Measurements from ENCODE around the gene GNGT1. TPM values are rescaled to one million over a fixed set of nuclear protein-coding genes. Genes with fewer than 3 reads are reported as not detected.

Gene GNGT1
- total RNA-seq, 1 experiment from 2014 or later, result 0.63 TPM

DNA sequence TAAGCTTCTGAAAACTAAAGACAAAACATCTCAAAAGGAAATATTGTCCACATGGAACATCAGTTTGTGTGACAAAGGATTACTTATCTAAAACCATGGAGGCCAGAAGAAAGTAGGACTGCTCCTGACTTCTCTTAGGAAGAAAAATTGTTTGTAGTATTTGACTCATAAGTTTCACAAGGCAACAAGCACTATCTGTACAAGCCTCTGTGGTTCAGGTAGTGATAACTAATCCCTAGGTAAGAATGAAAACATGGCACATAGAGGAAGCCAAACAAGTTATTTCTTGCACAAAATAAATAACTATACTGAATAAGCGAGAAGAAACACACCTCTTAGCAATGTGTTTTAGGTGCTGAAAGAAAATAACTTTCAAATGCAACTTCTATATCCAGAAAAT is 46.1 kb upstream of the GNGT1 start (continued):
- TF ChIP-seq, protein P1, sequence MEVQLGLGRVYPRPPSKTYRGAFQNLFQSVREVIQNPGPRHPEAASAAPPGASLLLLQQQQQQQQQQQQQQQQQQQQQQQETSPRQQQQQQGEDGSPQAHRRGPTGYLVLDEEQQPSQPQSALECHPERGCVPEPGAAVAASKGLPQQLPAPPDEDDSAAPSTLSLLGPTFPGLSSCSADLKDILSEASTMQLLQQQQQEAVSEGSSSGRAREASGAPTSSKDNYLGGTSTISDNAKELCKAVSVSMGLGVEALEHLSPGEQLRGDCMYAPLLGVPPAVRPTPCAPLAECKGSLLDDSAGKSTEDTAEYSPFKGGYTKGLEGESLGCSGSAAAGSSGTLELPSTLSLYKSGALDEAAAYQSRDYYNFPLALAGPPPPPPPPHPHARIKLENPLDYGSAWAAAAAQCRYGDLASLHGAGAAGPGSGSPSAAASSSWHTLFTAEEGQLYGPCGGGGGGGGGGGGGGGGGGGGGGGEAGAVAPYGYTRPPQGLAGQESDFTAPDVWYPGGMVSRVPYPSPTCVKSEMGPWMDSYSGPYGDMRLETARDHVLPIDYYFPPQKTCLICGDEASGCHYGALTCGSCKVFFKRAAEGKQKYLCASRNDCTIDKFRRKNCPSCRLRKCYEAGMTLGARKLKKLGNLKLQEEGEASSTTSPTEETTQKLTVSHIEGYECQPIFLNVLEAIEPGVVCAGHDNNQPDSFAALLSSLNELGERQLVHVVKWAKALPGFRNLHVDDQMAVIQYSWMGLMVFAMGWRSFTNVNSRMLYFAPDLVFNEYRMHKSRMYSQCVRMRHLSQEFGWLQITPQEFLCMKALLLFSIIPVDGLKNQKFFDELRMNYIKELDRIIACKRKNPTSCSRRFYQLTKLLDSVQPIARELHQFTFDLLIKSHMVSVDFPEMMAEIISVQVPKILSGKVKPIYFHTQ (CRISPR knock-in tag; IDR thresholded peaks at IDR 0.05), result no peak
- TF ChIP-seq PRDM15 (CRISPR knock-in tag; IDR thresholded peaks at IDR 0.05) (no peak), ZNF281 (CRISPR knock-in tag; IDR thresholded peaks at IDR 0.05) (no peak), RELA (CRISPR knock-in tag; IDR thresholded peaks at IDR 0.05; ENCODE audit: borderline replicate concordance) (no peak), ARID4B (CRISPR knock-in tag; IDR thresholded peaks at IDR 0.05; ENCODE audit: borderline replicate concordance) (no peak), NFE2L1 (CRISPR knock-in tag; IDR thresholded peaks at IDR 0.05) (no peak), CREM (CRISPR knock-in tag; IDR thresholded peaks at IDR 0.05) (no peak), TEAD1 (CRISPR knock-in tag; IDR thresholded peaks at IDR 0.05) (no peak)

GRCh38 chr7:93861325-93861949 is 44.9 kb upstream of the GNGT1 start:
- ATAC-seq (no peak), DNase-seq (ENCODE audit: low spot score) (no peak)
- H3K4me1 Mint-ChIP-seq, result no peaks in the 10 kb centered on the region
- 0 out of 2 replicates have a peak, but pooled peaks cover 4% of the 10 kb centered on the region for H3K9me3 Mint-ChIP-seq
- TF ChIP-seq ZNF423 (CRISPR knock-in tag; IDR thresholded peaks at IDR 0.05) (no peak), KAT7 (CRISPR knock-in tag; IDR thresholded peaks at IDR 0.05; ENCODE audit: borderline replicate concordance) (no peak), HMGA2 (CRISPR knock-in tag; IDR thresholded peaks at IDR 0.05) (no peak)
- H3K4me3 Mint-ChIP-seq, result no peak overlapping the region
- H3K27me3 Mint-ChIP-seq (ENCODE audit: low read depth), result no peaks in the 10 kb centered on the region
- H3K27ac Mint-ChIP-seq, result no peak overlapping the region
- POLR2A ChIA-PET, result no interaction called here
- no peaks in the 10 kb centered on the region for H3K36me3 Mint-ChIP-seq
- CTCF ChIA-PET, result no interaction called here
